ENCODE results near the gene TAF9B.
"Not testable (repeated sequence)": the region's sequence is repeated elsewhere in the genome, so short reads cannot be mapped to it uniquely, and the experiment has no call there.

The TAF9B gene

GRCh38 chrX:78098108-78098507 lies 41.3 kb downstream of the TAF9B start:
- intact Hi-C loops (cut with DNase I; ENCODE audit: low total_unique reads): no loop called here

GRCh38 chrX:78092296-78092695 lies 47.2 kb downstream of the TAF9B start:
- Histone ChIP-seq H3K4me3 (no peak overlapping the region), H3K27ac (no peak overlapping the region), H3K9me3 (peaks cover 0 to 14% (median 0%) of the 10 kb centered on the region in 3 donors), H3K4me1 (no peaks in the 10 kb centered on the region), H3K36me3 (no peaks in the 10 kb centered on the region), H3K27me3 (no peaks in the 10 kb centered on the region)
- intact Hi-C loops (cut with DNase I; ENCODE audit: low total_unique reads): no loop called here
- DNase-seq: no peak
- no peak for TF ChIP-seq CTCF (IDR thresholded peaks at IDR 0.05)

More at GRCh38 chrX:78098108-78098507, 41.3 kb downstream of the TAF9B start:
- no peak for TF ChIP-seq CTCF (IDR thresholded peaks at IDR 0.05)
- no peak for DNase-seq
- H3K4me3 ChIP-seq: no peak overlapping the region
- H3K9me3 ChIP-seq: no peaks in the 10 kb centered on the region
- H3K27ac ChIP-seq: no peak overlapping the region
- H3K36me3 ChIP-seq: no peaks in the 10 kb centered on the region
- H3K27me3 ChIP-seq: no peaks in the 10 kb centered on the region
- peaks cover 0 to under 1% (median 0%) of the 10 kb centered on the region in 4 donors for H3K4me1 ChIP-seq

GRCh38 chrX:78081413-78081812 lies 58.0 kb downstream of the TAF9B start:
- H3K27me3 ChIP-seq; H3K9me3 ChIP-seq; H3K27ac ChIP-seq; H3K4me3 ChIP-seq; DNase-seq; H3K4me1 ChIP-seq; H3K36me3 ChIP-seq; intact Hi-C loops (cut with DNase I; ENCODE audit: low total_unique reads): not testable (repeated sequence)
